Activated T-cell treated with anti-CD3 and anti-CD28 coated beads for 1 hour (primary cell): ENCODE measurements around the gene MMS22L.

Experiments used
- DNase-seq: peaks from one replicate; pipeline ENCODE4 v3.0.0-alpha.2; 2020; ENCODE audit warnings: low read depth

The MMS22L gene

GRCh38 chr6:97138581-97138980 lies 144.4 kb downstream of the MMS22L start:
- DNase-seq = no peak

- DNase-seq = no peak
These were observed 146.2 kb downstream of the MMS22L start for GRCh38 chr6:97136626-97137358.

- DNase-seq = no peak
These were observed 149.9 kb downstream of the MMS22L start for GRCh38 chr6:97133067-97133466.

DNA sequence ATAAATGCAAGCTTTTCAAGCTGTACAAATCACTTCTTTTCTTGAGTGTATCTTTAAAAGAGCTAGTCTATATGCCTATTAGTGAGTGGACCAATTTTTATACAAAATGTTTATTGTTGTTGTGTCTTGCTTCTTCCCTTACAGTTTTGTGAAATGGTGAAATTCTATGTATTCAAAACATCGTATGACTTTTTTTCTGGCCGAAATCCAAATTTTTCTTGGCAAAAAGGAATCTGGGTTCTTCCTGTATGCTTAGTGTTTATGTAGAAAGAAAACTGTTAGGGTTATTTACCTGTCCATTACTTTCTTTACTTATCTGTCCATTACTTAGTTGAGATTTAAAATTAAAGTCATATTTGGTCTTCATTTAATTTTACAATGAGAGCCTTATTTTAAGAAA lies 153.9 kb downstream of the MMS22L start:
- no peak for DNase-seq

DNA sequence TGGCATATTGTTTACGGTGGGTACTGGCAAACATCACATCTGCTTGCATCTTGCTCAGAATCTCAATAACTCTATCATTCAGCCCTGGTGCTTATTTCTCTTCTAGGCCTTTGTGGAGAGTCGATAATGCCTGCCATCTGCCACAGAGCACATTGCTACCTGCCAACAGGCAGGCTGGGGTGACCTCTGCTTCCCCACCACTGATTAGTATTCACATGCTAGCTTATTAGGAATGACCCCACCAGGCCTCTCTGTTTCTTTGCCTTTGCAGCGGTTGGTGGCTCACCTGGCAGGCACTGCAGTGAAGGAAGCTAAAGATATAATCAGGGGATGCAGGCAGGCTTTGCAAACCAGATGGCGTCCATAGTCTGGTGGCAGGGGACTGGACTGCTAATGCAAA lies 154.5 kb downstream of the MMS22L start:
- DNase-seq = no peak

GRCh38 chr6:97123652-97124051 lies 159.4 kb downstream of the MMS22L start:
- no peak for DNase-seq

DNA sequence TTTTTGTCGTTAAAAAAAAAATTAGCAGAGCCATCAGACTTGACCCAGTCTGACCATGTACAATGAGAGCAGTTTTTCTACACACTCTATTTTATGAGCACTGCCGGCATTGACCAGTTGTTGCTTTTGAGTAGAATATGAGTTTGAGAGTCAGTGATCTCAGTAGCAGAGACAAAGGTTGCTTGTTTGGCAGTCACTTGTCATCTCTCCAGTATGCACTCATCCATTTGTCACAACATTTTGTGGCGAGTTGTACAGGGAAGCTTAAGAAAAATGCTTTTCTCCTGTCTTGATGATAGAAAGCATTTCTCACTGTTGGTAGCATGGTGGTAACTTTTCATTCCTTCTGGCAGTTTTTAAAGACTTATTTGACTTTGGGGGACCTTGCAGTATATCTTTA lies 159.9 kb downstream of the MMS22L start:
- no peak for DNase-seq

GRCh38 chr6:97120511-97120910 lies 162.5 kb downstream of the MMS22L start:
- no peak for DNase-seq

DNA sequence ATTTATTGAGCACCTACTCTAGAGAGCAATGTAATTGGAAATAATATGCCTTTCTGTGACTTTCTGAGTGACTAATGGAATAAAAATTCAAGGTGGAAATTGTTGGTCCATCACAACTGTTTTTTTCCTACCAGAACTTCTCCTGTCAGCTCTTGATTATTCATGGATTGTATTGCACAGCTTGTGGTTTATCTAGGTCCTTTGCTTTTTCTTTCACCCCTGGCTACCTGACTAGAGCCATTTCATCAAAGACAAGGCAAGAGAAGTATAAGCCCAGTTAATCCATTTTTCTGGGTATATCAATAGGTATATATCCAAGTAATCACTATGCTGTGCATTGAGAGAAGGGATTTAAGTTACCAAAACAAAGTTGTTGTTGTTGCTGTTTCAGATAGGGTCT lies 168.4 kb downstream of the MMS22L start:
- no peak for DNase-seq

GRCh38 chr6:97113170-97113569 lies 169.8 kb downstream of the MMS22L start:
- DNase-seq = no peak

DNA sequence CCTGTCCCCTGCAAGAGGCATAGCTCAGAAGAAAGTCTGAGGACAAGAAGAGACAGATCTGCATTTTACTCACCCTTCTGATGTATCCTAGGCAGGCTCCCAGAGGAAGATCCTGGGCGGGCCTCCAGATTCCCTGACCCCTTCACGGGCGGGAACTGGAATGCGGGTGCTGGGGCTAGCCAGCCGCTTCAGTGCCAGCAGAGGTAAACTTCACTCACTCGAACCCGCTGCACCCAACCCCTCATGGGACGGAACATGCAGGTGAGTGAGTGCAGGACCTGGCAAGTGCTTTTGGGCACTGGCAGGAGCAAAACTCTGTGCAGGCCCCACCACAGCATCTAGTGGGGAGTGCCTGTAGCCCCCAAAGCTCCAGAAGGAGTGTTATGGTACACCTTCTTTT lies 171.8 kb downstream of the MMS22L start:
- DNase-seq = no peak

DNA sequence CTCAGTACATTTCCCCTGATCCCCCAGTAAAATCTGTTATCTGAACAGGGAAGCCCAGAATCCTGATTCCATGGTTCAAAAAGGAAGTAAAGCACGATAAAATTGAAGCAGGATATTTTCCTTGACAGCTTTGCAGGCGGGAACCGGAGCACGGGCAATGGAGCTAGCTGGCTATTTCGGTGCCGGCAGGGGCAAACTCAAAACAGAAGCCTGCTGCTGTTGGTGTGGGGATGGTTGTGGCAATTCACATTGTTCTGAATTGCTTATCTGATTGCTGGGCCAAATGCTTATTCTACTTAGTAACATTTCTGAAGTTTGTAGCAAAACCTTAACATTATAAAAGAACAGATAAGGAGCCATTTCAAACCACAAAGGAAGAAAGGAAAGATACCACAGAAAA lies 172.4 kb downstream of the MMS22L start:
- DNase-seq = no peak

GRCh38 chr6:97110149-97110548 lies 172.9 kb downstream of the MMS22L start:
- DNase-seq = no peak

- DNase-seq = no peak
These were observed 173.6 kb downstream of the MMS22L start for GRCh38 chr6:97109444-97109843.

- DNase-seq = no peak
These were observed 180.7 kb downstream of the MMS22L start for GRCh38 chr6:97102145-97102790.

DNA sequence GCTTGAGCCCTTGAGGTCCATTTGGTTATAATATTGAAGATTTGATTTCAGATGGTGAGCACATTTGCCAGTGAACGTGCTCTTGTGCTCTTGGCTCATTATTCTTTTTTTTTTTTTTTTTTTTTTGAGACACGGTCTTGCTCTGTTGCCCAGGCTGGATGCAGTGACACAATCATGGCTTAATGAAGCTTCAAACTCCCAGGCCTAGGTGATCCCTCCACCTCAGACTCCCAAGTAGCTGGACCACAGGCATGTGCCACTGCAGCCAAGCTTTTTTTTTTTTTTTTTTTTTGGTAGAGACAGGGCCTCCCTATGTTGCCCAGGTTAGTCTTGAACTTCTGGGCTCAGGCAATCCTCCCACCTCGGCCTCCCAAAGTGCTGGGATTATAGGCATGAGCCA lies 182.3 kb downstream of the MMS22L start:
- no peak for DNase-seq

DNA sequence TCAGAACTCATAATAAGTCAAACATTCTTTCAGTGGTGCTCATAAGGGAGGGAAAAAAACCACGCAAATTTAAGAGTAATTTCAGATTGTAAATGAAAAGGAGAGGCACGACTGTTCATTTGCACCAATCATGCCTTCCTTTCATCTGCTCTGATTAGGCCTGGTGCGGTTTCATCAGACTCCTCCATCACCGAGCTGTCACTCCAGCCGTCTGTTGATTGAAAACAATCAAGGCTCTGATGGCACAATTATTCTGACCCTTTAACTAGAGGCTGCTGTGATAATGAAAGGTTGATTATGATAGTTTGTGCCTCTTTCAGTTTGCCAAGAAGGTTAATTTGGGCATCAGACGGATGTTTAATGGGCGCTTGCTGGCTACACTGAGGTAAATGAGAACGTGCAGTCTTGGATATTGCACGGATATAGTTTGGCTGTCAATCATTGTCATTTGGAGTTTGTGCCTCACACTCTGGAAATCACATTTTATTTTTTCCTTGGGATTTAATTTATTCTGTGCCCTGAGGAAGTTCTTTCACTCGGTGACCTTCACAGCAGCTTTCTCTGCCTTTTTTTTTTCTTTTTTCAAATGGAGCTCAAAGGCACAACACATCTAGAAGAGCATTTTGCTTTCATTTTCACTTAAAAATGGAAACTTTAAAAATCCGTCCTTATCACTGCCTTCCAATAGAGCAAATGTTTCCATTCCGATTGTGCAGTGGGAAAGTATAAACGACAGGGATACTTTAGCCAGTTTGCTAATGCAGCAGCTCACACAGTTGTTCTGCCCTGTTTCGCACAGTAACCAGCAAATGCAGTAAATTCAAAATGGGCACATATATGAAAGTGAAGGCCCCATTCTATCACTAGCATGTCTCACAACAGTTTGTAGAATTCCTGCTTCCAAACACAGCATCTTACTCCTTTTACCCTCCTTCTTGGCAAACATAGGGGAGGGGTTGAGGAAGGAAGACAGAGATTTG lies 185.7 kb downstream of the MMS22L start:
- DNase-seq = no peak

DNA sequence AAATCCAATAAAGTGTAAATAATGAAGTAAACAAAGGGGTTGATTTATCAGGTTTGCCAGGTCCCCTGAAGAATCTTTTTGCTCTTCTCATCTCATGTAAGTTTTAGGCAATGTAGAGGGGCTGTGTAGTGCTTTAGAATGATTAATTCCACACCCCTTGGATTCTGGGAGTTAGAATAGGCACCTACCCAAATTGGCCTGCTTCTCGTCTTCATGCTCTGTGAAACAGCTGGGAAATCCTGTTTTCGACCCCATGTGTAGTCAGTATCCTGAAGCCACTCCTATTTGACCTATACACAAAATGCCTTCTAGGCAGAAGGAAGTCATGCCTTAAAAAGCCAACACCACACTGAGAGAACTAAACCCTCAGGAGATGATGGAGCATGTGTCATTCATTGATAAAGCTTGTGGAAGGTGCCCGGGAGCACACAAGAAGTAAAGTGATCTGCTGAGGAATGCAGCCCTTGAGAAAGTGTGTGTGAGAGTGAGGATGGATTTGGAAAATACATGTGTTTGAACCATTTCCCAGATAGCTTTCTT lies 187.6 kb downstream of the MMS22L start:
- no peak for DNase-seq

DNA sequence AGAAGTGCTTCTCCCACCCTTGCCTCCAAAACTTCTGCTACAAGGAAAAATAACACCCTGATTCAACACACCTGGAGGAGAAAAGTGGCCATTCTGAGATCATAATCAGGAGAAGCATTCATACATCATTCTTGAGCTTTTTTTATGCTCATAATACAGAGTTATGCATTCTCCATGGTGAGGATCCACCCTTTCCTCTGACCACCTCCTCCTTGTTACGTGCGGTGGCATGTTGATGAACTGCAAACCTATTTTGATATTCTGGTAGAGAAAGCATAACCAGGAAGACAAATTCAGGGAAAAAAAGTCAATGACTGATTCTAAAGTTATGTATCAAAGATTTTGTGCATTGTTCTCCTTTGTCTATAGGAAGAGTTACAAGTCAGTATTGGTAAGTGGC lies 188.6 kb downstream of the MMS22L start:
- DNase-seq = no peak

- DNase-seq = no peak
These were observed 190.2 kb downstream of the MMS22L start for GRCh38 chr6:97092673-97093305.
